ENCODE measurements around the gene LAPTM5. TPM values are rescaled to one million over a fixed set of nuclear protein-coding genes. Genes with fewer than 3 reads are reported as not detected.

The LAPTM5 gene
- total RNA-seq, 2 experiments from 2014 or later = 205 to 208 TPM

DNA sequence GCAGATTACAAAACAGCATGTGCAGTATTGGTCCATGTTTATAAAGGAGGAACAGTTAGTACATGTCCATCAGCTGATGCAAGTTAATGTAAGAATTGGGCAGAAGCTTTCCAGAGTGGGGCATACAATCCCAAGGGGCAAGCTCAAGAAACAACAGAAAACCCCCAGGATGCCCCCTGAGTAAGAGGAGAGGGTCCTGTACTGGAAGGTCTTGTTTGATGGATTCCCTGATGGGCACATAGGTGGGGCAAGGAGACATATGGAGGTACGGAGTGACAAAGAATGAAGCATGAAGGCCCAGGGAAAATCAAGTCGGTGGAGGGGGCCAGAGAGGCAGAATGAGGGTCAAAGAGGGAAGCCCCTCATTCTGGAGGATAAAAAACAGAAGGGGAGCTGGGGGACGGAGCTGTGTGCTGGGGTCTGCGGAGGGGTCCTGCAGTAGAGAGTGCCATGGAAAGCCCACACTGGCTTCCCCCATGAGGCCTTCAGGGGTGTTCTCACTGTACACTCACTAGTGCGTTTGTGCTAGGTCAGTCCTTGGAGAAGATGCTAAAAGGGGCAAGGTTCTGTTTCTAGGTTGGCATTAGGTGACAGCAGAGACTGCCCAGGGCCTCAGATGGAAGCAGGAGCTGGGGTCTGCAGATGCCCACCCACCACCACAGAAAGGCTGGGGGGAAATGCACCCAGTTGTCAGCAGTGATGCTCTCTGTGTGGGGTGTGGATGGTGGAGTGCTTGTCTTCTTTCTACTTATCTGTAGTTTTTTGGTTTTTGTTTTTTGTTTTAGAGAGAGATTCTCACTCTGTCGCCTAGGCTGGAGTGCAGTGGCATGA is 21.7 kb downstream of the LAPTM5 start:
- intact Hi-C loops (cut with micrococcal nuclease) = no loop called here
- no peak for DNase-seq
- H3K9me3 Mint-ChIP-seq = no peaks in the 10 kb centered on the region
- no peak overlapping the region for H3K4me3 Mint-ChIP-seq
- H3K4me1 Mint-ChIP-seq (ENCODE audit: low read depth) = peaks cover 19% of the 10 kb centered on the region
- CTCF ChIA-PET = interaction anchor here (0.9 kb wide), 1 partner anchor 9 kb away, joined by 3 read pairs; no protein-coding TSS in a partner anchor
- peak overlapping the region; percentile 76 for H3K27ac Mint-ChIP-seq
- H3K27me3 Mint-ChIP-seq (ENCODE audit: low read depth) = no peaks in the 10 kb centered on the region
- peaks cover 54% of the 10 kb centered on the region for H3K36me3 Mint-ChIP-seq (ENCODE audit: low read depth)

DNA sequence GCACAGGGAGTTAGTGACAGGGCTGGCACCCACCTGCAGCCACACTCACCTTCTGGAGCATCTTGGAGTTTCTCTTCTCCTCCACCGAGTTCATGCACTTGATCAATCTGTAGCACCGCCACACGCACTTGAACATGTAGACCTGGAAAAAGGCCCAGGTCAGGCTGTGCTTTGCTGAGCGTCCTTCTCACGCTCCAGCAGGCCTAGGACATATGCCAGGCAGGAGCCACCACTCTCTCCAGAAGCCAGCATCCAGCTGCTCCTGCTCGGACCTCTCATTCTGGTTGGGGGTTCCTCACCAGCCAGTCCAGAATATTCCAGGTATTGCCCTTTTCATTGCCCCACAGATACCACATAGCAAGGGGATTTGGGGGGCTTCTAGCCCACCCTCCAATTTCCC is 22.4 kb downstream of the LAPTM5 start:
- Mint-ChIP-seq H3K27me3 (ENCODE audit: low read depth) (no peaks in the 10 kb centered on the region), H3K4me3 (no peak overlapping the region), H3K9me3 (no peaks in the 10 kb centered on the region), H3K36me3 (ENCODE audit: low read depth) (peaks cover 48% of the 10 kb centered on the region), H3K4me1 (ENCODE audit: low read depth) (peaks cover 13% of the 10 kb centered on the region), H3K27ac (peak overlapping the region; percentile 26)
- DNase-seq = no peak
- CTCF ChIA-PET = no interaction called here
- intact Hi-C loops (cut with micrococcal nuclease) = no loop called here

DNA sequence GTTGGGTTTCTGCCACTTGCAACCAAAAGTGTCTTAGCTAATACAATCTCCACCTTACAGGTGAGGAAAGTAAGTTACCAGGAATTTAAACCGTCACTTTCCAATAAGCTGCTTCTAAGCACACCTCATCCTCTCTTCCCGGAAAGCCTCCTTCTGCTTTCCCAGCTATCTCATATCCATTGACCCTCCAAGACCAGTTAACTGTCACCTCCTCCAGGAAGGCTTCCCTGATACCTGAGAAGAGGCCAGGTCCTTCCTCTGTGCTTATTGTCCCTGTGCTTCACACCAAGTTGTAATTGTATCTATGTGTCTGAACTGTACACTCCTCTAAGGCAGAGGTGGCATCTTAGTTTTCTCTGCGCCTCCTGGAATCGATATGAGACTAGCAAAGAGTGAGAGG is 23.0 kb downstream of the LAPTM5 start:
- peaks cover 11% of the 10 kb centered on the region for H3K4me1 Mint-ChIP-seq (ENCODE audit: low read depth)
- peaks cover 44% of the 10 kb centered on the region for H3K36me3 Mint-ChIP-seq (ENCODE audit: low read depth)
- no peak for DNase-seq
- intact Hi-C loops (cut with micrococcal nuclease) = no loop called here
- H3K4me3 Mint-ChIP-seq = no peak overlapping the region
- H3K9me3 Mint-ChIP-seq = no peaks in the 10 kb centered on the region
- H3K27me3 Mint-ChIP-seq (ENCODE audit: low read depth) = no peaks in the 10 kb centered on the region
- H3K27ac Mint-ChIP-seq = peak overlapping the region; percentile 26
- CTCF ChIA-PET = interaction anchor here (1.0 kb wide), 1 partner anchor 10 kb away, joined by 4 read pairs; no protein-coding TSS in a partner anchor

DNA sequence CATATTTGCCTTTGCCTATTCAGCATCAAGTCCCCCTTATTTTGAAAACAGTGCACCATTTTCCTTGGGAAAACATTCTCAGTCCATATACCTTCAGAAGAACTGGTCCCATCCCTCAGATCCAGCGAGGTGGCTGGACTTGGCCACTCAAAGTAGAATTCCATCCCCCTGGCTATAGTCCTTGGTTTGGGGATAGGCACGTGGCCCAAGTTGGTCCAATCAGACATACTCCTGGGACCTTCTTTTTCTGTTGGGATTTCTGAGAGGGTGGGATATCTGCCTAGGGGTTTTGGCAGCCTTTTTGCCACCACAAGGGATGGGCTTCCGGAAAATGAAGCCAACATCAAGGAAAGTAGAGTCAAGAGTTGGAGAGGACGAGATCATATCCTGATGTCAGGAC is 23.5 kb downstream of the LAPTM5 start:
- peak overlapping the region; percentile 43 for H3K27ac Mint-ChIP-seq
- CTCF ChIA-PET = interaction anchor here (1.0 kb wide), 1 partner anchor 10 kb away, joined by 4 read pairs; no protein-coding TSS in a partner anchor

DNA sequence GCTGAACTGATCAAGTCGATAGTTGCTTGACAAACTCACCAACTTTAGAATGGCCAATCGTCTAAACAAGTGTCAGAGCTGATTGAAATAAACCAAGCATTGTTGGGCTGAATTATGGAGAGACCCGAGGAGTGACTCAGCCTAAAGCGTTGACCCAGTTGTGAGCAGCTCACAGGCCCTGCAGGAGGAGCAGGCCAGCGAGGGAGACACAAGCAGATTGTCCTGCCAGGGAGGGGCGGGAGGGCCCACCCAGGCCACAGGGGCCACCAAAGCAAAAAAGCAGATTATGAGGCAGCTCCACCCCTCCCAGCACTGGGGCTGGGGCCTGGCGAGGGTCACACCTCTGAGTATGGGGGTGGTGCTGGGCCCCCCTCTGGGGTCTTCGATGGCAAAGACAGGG is 24.1 kb downstream of the LAPTM5 start:
- Mint-ChIP-seq H3K4me3 (no peak overlapping the region), H3K27ac (no peak overlapping the region), H3K36me3 (ENCODE audit: low read depth) (peaks cover 36% of the 10 kb centered on the region), H3K4me1 (ENCODE audit: low read depth) (peaks cover 4% of the 10 kb centered on the region), H3K9me3 (no peaks in the 10 kb centered on the region), H3K27me3 (ENCODE audit: low read depth) (no peaks in the 10 kb centered on the region)
- DNase-seq = no peak
- intact Hi-C loops (cut with micrococcal nuclease) = no loop called here
- CTCF ChIA-PET = interaction anchor here (1.1 to 3.9 kb wide), 4 partner anchors 14 to 51 kb away, joined by 3 to 25 read pairs (median 4); no protein-coding TSS in a partner anchor

More for the DNA sequence above, 23.5 kb downstream of the LAPTM5 start:
- no peak for DNase-seq
- Mint-ChIP-seq H3K4me1 (ENCODE audit: low read depth) (peaks cover 7% of the 10 kb centered on the region), H3K4me3 (no peak overlapping the region), H3K27me3 (ENCODE audit: low read depth) (no peaks in the 10 kb centered on the region), H3K9me3 (no peaks in the 10 kb centered on the region), H3K36me3 (ENCODE audit: low read depth) (peaks cover 40% of the 10 kb centered on the region)
- intact Hi-C loops (cut with micrococcal nuclease) = no loop called here

DNA sequence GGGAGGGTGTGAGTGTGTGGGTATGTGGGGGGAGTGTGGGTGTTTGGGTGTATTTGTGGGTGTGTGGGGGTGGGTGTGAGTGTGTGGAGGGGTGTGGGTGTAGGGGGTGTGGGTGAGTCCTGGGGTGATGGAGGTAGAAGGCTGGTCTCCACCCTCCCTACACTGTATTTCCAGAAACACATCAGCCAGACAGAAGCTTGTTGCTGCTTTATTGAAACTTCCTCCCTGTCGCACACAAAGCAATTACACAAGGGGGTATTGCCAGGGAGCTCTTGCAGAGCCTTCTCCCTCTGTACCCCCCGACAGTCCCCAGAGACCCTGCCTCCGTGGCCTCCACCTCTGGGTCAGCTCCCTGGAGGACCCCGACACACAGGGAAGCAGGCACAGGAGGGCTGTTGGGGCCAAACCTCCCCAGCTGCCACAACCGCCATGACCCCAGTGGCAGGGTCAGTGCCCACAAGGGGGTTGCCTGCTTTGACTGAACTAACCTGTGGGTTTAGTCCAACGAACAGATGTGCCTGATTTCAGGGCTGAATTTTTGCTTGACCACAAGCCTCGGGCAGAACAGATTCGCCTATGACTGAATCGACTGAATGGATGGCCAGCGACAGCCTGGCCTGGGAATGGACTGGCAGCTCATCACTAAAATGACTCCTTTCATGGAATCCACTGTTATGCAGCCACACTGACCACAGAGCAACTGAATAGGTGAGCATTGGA is 25.1 kb downstream of the LAPTM5 start:
- Mint-ChIP-seq H3K27ac (peak overlapping the region; percentile 79), H3K36me3 (ENCODE audit: low read depth) (peaks cover 28% of the 10 kb centered on the region)

DNA sequence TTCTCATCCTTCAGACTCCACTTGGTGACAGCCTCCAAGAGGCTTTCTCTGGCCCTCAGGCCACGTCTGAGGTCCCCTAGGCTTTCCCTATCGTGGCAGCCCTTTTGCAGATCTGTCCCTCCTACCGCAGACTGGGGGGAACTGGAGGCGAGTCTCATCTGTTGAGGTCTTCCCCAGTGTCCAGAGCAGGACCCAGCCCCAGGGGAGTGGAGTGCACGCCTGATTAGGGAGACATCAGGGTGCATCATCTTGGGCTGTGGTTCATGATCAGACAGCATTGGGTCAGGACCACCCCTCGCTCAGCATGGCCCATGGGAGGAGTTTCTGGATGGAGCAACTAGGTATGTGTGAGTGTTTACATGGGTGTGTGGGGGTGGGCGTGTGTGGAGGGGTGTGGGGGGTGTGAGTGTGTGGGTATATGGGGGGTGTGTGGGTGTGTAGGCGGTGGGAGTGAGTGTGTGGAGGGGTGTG is 25.7 kb downstream of the LAPTM5 start:
- Mint-ChIP-seq H3K4me3 (no peak overlapping the region), H3K4me1 (ENCODE audit: low read depth) (peaks cover 11% of the 10 kb centered on the region), H3K9me3 (no peaks in the 10 kb centered on the region), H3K27ac (no peak overlapping the region), H3K36me3 (ENCODE audit: low read depth) (peaks cover 24% of the 10 kb centered on the region), H3K27me3 (ENCODE audit: low read depth) (no peaks in the 10 kb centered on the region)
- intact Hi-C loops (cut with micrococcal nuclease) = no loop called here
- no peak for DNase-seq
- CTCF ChIA-PET = interaction anchor here (1.0 to 3.9 kb wide), 4 partner anchors 12 to 50 kb away, joined by 4 to 25 read pairs (median 8); no protein-coding TSS in a partner anchor

More for the DNA sequence above, 25.1 kb downstream of the LAPTM5 start:
- DNase-seq = no peak
- no peaks in the 10 kb centered on the region for H3K27me3 Mint-ChIP-seq (ENCODE audit: low read depth)
- CTCF ChIA-PET = interaction anchor here (1.0 to 3.9 kb wide), 6 partner anchors 11 to 52 kb away, joined by 3 to 25 read pairs (median 4); no protein-coding TSS in a partner anchor
- intact Hi-C loops (cut with micrococcal nuclease) = no loop called here
- peaks cover 10% of the 10 kb centered on the region for H3K4me1 Mint-ChIP-seq (ENCODE audit: low read depth)
- H3K9me3 Mint-ChIP-seq = no peaks in the 10 kb centered on the region
- H3K4me3 Mint-ChIP-seq = no peak overlapping the region

DNA sequence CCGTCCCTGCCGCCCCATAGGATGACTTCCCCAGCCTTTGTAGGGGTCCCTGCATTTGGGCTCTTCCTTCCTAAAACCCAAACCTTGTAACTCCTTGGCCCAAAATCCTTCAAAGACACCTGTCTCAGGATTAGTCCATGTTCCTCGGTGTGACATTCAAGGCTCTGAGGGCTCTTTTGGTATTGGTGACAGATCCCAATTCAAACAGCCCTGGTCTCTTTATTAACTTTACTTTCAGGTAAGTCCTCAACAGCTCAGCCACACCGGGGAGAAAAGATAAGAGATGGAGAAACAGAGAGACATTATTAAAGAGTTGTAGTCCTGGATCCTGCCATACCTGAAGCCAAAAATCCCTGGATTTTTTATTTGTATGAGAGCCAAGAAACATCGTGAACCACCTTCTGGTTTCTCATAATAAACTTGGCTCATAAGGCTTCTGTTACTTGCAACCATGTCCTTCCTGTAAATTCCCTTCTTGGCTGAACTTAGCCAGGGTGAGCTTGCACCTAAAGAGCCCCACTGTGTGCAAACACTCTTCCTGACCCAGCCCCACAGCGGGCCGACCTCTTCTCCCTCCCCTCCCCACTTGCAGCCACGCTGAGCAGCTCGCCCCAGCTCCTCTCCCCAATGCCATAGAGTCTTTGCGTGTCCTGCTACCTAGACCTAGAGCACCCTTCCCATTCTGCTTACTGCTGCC is 26.3 kb downstream of the LAPTM5 start:
- CTCF ChIA-PET = interaction anchor here (1.9 to 3.9 kb wide), 3 partner anchors 11 to 51 kb away, joined by 7 to 25 read pairs (median 12); no protein-coding TSS in a partner anchor
- Mint-ChIP-seq H3K27ac (peak overlapping the region; percentile 10), H3K4me1 (ENCODE audit: low read depth) (peaks cover 11% of the 10 kb centered on the region), H3K4me3 (no peak overlapping the region), H3K9me3 (no peaks in the 10 kb centered on the region), H3K27me3 (ENCODE audit: low read depth) (no peaks in the 10 kb centered on the region), H3K36me3 (ENCODE audit: low read depth) (peaks cover 23% of the 10 kb centered on the region)
- no peak for DNase-seq
- intact Hi-C loops (cut with micrococcal nuclease) = no loop called here

DNA sequence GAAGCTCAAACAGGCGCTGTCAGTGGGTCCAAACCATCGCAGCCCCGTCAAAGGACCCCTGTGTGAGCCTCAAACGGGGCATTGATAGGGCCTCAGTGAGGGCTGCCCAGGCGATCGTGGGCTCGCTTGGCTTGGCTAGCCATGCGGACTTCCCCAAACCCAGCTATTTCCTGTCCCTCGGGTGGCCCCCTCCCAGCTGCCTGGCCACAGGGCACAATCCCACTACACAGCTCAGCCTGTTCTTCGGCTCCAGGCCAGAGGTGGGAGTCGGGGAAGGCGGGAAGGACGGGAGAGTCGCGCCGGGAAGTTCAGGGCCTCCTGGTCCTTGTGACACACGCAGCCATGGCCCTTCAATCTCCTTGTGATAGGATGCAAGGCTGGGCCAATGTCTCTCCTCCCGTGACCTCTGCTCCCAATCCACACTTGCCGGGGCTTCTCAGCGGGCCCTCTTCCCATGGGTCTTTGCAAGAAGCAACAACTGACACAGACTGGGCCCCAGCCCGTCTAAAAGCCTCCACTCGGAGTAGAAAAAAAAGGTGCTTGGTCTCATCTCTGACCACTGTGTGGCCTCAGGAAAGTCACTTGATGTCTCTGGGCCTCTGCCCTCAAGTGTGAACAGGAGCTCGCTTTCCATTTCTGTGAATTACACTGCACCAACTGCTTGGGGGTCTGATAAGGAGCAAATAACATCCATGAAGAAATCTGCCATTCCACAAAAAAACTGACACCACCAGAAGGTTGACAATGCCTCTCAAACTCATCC is 27.0 kb downstream of the LAPTM5 start:
- H3K9me3 Mint-ChIP-seq = no peaks in the 10 kb centered on the region
- DNase-seq = no peak
- CTCF ChIA-PET = interaction anchor here (0.9 to 3.9 kb wide), 4 partner anchors 11 to 51 kb away, joined by 3 to 25 read pairs (median 10); no protein-coding TSS in a partner anchor
- intact Hi-C loops (cut with micrococcal nuclease) = no loop called here
- no peak overlapping the region for H3K4me3 Mint-ChIP-seq
- H3K27me3 Mint-ChIP-seq (ENCODE audit: low read depth) = no peaks in the 10 kb centered on the region
- no peak overlapping the region for H3K27ac Mint-ChIP-seq
- peaks cover 17% of the 10 kb centered on the region for H3K36me3 Mint-ChIP-seq (ENCODE audit: low read depth)
- peaks cover 11% of the 10 kb centered on the region for H3K4me1 Mint-ChIP-seq (ENCODE audit: low read depth)

DNA sequence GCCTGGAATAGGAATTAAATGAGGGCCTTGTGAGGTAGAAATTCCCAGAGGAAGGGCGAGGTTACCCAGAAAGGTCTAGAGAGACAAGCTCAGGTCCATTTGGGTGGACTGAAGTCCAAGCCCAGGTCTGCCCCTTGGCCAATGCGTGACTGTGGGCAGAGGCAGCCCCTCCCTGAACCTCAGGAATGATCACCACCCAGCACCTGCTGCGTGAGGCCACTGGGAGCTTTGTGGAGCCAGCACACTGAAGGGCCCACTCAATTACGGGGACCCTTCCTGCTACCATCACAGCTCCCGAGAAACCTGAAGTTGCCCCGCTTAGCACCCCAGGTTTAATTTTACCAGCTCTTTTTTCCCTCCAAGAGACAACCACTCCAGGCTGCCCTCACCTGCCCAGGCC is 27.7 kb downstream of the LAPTM5 start:
- H3K4me3 Mint-ChIP-seq = no peak overlapping the region
- H3K9me3 Mint-ChIP-seq = no peaks in the 10 kb centered on the region
- H3K27me3 Mint-ChIP-seq (ENCODE audit: low read depth) = no peaks in the 10 kb centered on the region
- peaks cover 12% of the 10 kb centered on the region for H3K36me3 Mint-ChIP-seq (ENCODE audit: low read depth)
- no peak for DNase-seq
- CTCF ChIA-PET = interaction anchor here (0.6 to 3.9 kb wide), 6 partner anchors 10 to 225 kb away, joined by 3 to 25 read pairs (median 5); no protein-coding TSS in a partner anchor
- H3K4me1 Mint-ChIP-seq (ENCODE audit: low read depth) = peaks cover 11% of the 10 kb centered on the region
- intact Hi-C loops (cut with micrococcal nuclease) = no loop called here
- H3K27ac Mint-ChIP-seq = no peak overlapping the region

All from activated naive CD4-positive, alpha-beta T cell treated with anti-CD3 and anti-CD28 coated beads for 36 hours (primary cell).